Measurements from ENCODE around the gene HPN. TPM values are rescaled to one million over a fixed set of nuclear protein-coding genes. Genes with fewer than 3 reads are reported as not detected.
"Not testable (repeated sequence)": the region's sequence is repeated elsewhere in the genome, so short reads cannot be mapped to it uniquely, and the experiment has no call there.

Gene HPN
- polyA plus RNA-seq, 1 donor = 0.23 TPM

DNA sequence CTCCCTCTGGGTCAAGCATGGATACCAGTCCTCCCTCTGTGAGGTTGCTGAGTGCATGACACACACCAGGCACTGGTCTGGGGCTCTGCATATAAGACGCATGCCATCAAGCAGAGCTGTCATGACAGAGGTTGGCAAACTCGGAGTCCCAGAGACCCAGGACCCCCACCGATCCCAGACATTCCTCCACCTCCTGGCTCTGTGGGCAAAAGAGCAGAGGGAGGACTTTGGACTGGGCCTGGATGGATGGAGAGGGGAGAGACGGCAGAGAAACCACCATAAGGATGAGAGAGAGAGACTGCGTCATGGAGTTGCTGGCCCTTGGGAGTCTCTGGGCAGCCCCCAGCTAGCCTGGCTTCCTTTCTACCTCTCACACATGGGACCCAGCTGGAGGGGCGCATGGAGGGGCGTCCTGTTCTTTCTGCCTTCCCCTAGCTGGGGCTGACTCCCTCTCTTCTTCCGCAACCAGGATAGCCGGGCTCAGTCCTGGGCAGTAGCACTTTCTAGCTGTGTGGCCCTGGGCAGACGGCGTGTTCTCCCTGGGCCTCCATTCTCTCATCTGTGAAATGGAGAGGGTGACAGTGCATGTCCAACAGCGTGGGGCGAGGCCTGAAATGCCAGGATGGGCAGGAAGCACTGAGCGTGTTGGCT is 1.6 kb downstream of the HPN start:
- no peak for DNase-seq (ENCODE audit: low read depth)

DNA sequence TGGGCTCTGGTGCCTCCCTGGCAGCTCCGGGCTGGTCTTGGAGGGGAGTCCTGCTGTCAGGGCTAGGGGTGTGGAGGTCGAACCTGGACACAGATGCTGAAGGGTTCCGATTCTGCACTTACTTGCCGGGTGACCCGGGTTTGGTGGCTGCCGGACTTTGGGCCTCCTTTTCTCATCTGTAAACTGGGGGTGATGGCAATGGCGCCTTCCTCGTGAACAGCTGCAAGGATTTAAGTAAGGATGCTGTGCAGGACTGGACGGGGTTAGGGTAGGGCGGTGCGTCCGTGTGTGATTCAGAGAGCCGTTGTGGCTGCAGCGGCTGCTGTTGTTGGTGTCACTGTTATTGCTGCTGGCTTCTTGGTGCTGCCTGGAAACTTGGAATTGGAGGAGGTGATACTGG is 2.4 kb downstream of the HPN start:
- DNase-seq (ENCODE audit: low read depth) = no peak

DNA sequence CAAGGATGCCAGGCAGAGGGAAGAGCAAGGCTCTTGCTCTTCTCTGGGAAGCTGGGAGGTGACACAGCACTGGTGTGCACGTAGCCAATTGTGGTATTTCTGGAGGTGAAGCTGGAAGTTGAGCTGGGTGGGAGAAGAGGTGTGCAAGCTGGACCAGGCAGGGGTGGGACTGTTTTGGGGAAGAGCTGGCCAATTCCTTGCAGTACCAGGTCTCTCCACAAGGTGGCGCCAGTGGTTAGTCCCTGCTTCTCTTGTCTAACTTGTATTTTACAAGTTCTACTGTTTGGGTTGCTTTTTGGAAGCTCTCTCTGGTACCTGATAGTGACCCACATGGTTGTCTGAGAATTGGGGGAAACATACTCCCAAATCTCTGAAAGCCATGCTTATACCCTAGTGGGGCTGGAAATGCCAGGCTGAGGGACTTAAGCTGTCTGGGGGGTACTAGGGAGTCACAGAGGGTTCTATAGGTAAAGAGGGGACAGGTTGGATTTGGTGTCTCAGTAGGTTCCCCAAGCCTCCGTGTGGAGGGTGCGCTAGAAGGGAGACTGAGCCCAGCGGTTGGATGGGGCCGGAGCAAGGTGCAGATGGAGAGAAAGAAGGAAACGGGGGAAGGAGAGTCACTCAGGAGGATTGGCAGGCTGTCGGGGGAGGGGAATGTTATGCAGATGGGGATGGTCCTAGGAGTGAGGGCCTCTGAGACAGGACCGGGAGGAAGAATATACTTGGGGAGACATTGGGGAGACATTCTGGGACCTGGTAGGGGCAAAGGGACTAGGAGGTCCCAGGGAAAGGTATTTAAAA is 3.0 kb downstream of the HPN start:
- DNase-seq (ENCODE audit: low read depth) = no peak

DNA sequence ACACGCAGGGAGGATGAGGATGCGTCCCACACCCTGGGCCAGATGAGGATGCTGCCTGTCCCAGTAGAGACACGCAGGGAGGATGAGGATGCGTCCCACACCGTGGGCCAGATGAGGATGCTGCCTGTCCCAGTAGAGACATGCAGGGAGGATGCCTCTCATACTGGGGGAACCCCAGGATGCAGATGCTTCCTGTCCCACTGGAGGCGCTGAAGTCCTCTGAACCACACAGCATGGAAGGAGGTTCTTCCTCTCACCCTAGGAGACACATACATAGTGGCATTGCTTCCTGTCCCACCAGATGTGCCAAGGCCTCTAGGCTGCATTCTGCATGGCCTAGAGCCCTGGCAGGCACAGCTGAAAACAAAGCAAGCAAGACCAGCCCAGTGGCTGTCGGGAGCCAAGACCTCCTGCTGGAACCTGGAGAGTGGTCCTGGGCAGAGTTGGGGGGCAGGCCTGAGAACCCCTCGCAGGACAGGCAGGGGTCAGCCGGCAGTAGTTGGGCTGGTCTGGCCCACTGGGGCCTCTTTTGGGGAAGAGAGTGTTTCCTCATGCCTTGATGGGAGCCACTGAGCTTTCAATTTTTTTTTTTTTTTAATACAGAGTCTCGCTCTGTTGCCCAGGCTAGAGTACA is 4.3 kb downstream of the HPN start:
- no peak for DNase-seq (ENCODE audit: low read depth)

DNA sequence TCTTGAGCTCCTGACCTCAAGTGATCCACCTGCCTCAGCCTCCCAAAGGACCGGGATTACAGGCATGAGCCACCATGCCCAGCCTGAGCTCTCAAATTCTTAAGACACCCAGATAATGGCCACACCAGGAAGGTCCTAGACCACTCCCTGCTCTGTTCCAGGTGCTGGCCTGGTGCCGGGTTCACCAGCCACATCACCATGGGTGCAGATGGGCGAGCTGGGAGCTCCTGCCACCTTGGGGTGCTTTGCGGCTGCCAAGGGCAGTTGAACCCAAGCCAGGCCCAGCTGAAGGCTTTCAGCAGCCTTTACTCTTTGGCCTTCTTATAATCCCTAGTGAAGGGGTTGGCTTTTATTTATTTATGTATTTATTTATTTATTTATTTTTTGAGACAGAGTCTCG is 4.9 kb downstream of the HPN start:
- DNase-seq (ENCODE audit: low read depth) = no peak

DNA sequence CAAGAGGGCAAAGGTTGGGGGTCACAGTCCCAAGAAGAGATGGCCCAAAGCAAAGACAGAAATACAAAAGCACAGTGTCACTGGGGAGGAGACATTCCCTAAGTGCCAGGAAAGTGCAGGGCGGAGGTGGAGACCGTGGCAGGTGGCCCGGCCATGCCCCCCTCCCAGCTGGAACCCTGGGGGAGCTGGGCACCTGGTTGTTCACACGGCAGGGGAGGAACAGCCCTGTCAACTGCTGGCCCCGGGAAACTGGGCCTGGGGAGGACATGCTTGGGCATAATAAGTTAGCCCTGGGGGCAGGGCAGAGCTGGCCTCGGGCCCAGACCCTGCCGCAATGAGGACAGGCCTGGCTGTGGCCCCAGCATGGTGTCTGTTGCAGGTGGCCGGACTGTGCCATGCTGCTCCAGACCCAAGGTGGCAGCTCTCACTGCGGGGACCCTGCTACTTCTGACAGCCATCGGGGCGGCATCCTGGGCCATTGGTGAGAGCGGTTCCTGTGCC is 7.4 kb downstream of the HPN start:
- no peak for DNase-seq (ENCODE audit: low read depth)

DNA sequence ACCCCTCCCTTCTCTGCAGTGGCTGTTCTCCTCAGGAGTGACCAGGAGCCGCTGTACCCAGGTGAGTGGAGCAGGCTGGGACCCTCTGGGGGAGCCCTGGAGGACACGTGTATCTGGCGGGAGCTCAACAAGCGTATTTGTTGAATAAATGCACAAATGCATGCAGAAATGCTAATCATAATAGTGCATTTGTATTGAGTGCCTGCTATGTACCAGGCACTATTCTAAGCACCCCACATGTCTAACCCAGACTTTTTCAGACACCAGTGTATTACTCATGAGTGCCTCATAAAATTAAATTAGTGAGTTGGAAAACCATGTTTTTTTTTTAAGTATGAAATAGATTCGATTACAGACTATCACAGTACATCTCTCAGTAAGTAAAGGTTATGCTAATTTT is 7.9 kb downstream of the HPN start:
- no peak for DNase-seq (ENCODE audit: low read depth)

DNA sequence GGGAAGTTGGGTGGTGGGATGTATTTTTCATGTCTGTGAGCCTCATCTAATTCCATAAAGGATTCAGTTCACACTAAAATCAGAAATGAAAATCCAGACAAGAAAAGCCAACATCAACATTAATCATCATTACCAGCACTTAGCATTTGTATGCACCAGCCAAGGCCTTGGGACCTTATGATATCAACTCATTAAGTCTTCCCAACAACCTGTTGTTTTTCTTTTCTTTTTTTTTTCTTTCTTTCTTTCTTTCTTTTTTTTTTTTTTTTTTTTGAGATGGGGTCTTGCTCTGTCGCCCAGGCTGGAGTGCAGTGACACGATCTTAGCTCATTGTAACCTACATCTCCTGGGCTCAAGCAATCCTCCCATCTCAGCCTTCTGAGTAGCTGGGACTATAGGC is 9.1 kb downstream of the HPN start:
- DNase-seq (ENCODE audit: low read depth) = not testable (repeated sequence)

DNA sequence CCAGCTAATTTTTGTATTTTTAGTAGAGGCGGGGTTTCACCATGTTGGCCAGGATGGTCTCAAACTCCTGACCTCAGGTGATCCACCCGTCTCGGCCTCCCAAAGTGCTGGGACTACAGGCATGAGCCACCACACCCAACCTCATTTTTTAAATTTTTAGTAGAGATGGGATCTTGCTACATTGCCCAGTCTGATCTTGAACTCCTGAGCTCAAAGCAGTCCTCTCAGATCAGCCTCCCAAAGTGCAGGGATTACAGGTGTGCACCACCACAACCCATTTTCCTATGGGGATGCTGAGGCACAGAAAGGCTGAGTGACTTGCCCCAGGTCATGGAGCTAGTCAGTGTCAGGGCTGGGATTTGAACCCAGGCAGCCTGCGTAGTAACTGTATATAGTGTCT is 9.7 kb downstream of the HPN start:
- DNase-seq (ENCODE audit: low read depth) = not testable (repeated sequence)

DNA sequence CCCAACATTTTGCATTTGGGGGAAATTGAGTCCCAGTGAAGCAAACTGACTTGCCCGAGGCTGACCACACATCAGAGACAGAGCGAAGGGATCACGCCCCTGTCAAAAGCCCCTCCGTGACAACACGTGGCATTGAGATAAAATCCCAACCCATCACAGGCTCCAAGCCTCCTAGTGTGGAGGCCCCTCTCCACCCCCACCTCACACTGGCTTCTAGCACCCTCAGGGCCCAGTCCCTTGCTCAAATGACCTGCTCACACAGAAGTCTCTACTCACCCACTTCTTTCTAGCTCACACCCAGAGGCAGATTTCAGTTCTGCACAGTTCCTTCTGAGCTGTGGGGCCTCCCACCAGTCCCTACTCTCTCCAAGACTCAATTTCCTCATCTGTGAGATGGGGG is 10.3 kb downstream of the HPN start:
- no peak for DNase-seq (ENCODE audit: low read depth)

DNA sequence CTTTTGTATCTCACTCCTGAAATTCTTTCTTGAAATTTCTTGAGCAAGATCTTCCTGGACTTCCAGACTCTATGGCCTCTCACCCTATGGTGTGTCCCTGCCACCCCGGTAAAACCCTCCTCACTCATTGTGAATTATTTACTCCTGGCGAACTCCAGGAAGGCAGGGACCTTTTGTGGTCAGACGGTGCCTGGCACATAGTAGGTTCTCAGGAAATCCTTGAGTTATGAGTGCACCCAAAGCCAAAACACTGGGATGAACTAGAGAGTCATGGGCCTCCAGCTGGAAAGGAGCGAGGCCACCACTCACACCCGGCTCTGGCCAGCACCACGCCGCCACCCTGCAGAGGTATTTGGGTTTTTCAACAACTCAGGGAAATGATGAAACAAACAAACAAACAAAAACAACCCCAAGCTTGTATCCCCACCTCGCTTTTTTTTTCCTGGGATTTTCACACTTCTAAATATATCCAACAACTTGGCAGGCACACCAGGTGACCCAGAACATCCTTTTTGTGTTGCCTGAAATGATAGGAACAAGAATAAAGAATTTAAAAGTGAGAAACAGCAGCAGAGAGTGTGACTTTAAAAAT is 11.2 kb downstream of the HPN start:
- DNase-seq (ENCODE audit: low read depth) = no peak

DNA sequence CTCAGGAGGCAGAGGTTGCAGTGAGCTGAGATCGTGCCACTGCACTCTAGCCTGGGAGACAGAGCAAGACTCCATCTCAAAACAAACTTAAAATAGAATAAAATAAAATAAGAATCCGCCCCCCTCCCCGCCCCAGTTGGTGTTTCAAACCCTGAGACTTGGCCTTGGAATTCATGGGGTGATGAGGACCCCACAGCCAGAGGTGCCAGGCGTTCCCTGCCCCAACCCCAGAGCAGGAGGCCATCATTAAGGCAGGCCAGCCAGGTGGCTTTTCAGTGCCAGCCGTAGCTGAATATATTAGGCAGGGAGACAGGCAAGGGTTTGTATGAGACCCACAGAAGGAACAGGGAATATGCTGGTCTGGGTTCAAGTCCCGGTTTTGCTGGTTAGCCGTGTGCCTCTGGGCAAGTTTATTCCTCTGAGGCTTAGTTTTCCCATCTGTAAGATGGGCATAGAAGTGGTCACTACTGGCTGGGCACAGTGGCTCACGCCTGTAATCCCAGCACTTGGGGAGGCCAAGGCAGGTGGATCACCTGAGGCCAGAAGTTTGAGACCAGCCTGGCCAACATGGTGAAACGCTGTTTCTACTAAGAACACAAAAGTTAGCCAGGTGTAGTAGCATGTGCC is 12.3 kb downstream of the HPN start:
- DNase-seq (ENCODE audit: low read depth) = no peak

DNA sequence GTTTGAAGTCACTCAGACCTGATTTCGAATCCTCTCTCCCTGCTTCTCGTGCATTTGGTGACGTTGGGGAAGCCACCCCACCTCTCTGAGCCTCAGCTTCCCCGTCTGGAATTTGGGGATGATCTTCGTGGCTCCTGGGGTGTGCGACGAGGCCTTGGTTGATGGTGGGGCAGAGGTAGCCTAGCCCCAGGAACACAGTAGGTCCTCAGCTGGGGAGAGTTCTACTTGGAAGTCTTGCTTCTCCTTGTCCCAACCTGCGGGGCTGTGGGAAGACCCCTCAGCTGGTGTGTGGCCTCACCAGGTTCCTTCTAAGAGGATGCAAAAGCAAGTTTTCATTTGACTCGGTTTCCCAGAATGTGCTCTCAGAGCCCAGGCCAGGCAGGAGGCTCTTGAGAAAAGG is 13.1 kb downstream of the HPN start:
- no peak for DNase-seq (ENCODE audit: low read depth)

DNA sequence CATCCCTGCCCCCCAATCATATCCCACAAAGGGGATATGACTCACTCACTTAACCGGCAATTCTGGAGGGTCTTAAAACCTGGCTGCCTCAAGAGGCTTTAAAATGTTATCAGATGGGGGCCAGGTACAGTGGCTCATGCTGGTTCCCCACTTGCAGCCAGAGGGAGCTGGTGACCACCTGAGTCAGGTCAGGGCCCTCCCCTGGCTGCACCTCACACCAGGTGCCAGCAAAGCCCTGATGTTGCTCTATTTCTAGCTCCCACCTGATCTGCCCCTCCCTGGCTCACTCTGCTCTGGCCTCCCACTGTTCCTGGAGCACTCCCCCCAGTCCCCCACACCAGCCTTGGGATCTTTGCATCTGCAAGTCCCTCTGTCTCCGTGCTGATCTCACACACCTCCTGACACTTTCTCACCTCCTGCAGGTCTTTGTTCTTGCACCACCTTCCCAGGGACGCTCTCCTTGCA is 14.2 kb downstream of the HPN start:
- no peak for DNase-seq (ENCODE audit: low read depth)

DNA sequence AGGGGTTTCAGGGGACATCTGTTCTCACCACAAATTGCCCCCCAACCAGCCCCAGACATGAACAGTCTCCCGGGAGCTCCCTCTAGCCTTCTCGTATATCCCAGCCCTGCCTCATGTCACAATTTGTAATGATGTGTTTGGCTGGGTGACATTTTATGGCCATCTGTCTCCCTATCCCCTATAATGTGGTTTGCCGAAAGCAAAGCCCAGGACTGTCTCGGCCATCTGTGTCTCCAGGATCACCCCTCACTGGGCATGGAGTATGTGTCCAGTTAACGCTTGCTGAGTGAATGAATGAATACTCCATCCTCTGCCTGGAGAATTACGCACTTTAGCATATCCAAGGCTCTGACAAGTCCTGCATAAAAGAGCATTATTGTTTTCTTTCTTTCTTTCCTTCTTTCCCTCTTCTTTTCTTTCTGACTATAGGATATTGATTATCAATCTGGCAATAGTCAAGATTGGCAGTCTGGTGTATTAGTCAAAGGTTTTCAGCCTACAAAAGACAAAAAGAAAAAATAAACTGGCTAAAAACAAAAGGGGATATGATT is 15.1 kb downstream of the HPN start:
- DNase-seq (ENCODE audit: low read depth) = no peak

DNA sequence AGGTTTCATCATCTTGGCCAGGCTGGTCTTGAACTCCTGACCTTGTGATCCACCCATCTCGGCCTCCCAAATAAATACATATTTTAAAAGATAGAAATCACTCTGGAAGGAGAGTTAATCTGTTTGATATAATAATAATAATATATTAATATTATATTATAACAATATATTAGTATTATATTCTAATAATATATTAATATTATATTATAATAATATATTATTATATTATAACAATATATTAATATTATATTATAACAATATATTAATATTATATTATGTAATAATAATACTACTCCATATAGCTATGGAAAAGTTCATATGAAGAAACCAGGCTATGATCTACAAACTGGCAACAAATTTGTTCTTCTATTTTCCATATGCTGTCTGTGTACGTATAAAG is 16.8 kb downstream of the HPN start:
- DNase-seq (ENCODE audit: low read depth) = no peak

DNA sequence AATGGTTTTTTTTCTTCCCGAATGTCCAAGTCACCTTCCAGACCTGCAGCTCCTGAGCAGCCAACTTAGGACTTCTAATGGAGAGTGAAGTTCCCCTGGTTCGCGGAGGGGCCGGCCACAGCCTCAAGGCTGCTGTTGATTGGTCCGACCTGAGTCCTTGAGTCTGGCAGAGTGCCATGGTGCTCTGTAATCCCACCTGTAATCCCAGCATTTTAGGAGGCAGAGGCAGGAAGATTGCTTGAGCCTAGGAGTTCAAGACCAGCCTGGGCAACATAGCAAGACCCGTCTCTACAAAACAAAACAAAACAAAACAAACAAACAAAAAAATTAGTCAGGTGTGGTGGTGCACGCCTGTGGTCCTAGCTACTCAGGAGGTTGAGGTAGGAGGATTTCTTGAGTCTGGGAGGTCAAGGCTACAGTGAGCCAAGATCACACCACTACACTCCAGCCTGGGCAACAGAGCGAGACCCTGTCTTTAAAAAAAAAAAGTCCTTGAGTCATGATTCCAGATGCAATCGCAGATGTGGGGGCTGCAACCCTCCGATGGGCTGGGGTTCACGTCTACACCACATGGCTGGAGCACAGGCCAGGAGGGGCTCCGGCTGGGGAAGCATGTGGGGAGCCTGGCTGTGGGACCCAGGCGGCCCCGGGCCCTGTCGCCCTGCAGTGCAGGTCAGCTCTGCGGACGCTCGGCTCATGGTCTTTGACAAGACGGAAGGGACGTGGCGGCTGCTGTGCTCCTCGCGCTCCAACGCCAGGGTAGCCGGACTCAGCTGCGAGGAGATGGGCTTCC is 17.7 kb downstream of the HPN start:
- no peak for DNase-seq (ENCODE audit: low read depth)

DNA sequence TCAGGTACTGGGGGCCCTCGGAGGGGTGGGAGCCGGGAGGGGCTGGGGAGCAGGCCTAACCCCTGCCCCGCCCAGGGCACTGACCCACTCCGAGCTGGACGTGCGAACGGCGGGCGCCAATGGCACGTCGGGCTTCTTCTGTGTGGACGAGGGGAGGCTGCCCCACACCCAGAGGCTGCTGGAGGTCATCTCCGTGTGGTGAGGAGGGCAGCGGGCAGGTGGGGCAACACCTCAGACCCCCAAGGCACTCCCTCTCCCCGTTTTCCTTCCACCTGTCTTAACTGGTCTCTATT is 18.2 kb downstream of the HPN start:
- DNase-seq (ENCODE audit: low read depth) = no peak

DNA sequence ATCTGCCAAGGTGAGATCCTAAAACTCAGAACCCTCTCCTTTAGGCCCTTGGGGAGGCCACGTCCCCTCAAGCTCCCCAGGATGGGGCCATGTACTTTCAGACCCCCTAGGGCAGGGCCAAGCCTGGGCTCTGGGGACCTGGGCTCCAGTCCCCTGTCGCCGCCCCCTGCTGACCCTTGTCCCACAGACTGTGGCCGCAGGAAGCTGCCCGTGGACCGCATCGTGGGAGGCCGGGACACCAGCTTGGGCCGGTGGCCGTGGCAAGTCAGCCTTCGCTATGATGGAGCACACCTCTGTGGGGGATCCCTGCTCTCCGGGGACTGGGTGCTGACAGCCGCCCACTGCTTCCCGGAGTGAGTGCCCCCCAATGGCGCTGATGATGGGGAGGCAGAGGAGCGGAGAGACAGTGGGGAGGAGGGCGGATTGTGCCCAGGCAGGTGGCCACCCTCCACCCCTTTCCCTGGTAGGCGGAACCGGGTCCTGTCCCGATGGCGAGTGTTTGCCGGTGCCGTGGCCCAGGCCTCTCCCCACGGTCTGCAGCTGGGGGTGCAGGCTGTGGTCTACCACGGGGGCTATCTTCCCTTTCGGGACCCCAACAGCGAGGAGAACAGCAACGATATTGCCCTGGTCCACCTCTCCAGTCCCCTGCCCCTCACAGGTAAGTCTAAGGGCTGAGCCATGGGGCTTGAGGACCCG is 18.8 kb downstream of the HPN start:
- no peak for DNase-seq (ENCODE audit: low read depth)

DNA sequence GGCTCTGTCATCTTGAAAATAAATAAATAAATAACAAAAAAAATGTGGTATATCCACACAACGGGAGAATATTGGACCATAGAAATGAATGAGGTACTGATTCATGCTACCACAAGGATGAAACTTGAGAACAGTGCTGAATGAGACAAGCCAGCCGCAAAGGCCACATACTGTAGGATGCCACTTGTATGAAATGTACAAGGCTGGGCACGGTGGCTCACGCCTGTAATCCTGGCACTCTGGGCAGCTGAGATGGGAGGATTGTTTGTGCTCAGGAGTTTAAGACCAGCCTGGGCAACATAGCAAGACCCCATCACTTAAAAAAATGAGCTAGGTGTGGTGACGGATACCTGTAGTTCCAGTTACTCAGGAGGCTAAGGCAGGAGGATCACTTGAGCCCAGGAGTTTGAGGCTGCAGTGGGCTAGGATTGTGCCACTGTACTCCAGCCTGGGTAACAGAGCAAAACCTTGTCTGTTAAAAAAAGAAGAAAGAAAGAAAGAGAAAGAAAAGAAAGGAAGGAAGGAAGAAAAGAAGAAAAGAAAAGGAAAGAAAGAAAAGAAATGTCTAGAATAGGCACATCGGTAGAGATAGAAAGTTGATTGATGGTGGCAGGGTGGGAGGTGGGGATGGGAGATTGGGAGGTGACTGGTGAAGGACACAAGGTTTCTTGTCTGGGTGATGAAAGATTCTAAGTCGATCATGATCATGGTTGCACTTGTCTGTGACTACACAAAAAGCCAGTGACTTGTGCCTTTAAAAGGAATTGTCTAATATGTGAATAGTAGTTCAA is 20.3 kb downstream of the HPN start:
- DNase-seq (ENCODE audit: low read depth) = no peak

All from forelimb muscle (tissue), 1 donor.